ENCODE measurements around the gene CD209.

- TF ChIP-seq EZH2 (IDR thresholded peaks at IDR 0.05; ENCODE audit: insufficient read depth, poor library complexity, severe bottlenecking) (no peak), EZH2phosphoT487 (IDR thresholded peaks at IDR 0.05; ENCODE audit: insufficient read depth, low read depth) (no peak)
Measured at GRCh38 chr19:7779631-7780486, 32.5 kb upstream of the CD209 start.

All from GM23248 (cell line).